Astrocyte (in vitro differentiated cells and primary cell): ENCODE data around the gene MAP3K20. TPM values are rescaled to one million over a fixed set of nuclear protein-coding genes. Genes with fewer than 3 reads are reported as not detected.
"Not testable (repeated sequence)": the region's sequence is repeated elsewhere in the genome, so short reads cannot be mapped to it uniquely, and the experiment has no call there.

Experiments used
- DNase-seq: peaks from one replicate; pipeline ENCODE4 v3.0.0-alpha.2; 2010; ENCODE audit warnings: low read depth
- FAIRE-seq: peaks from 2 replicates; lab custom pipeline; 2011; peaks lifted over from hg19 to GRCh38; lab: Jason Lieb, UNC
- H2AFZ ChIP-seq: 2 replicates; pipeline ENCODE4 v1.6.0; 2012; ENCODE audit warnings: low read depth, low read length, inconsistent platforms
- H3K27ac ChIP-seq: 2 replicates; pipeline ENCODE4 v1.5.1; 2011; ENCODE audit warnings: low read depth, low read length, inconsistent platforms
- H3K27me3 ChIP-seq: 2 replicates; pipeline ENCODE4 v1.6.0; 2011; ENCODE audit warnings: low read length, inconsistent platforms; ENCODE audit not compliant: insufficient read depth
- H3K36me3 ChIP-seq: 2 replicates; pipeline ENCODE4 v1.5.1; 2011; ENCODE audit warnings: low read length, inconsistent platforms; ENCODE audit not compliant: insufficient read depth
- H3K4me1 ChIP-seq: 2 replicates; pipeline ENCODE4 v1.5.1; 2011; ENCODE audit warnings: low read length, inconsistent platforms; ENCODE audit not compliant: insufficient read depth
- H3K4me2 ChIP-seq: 2 replicates; pipeline ENCODE4 v1.6.0; 2012; ENCODE audit warnings: low read length, inconsistent platforms
- H3K4me3 ChIP-seq: 2 replicates; pipeline ENCODE4 v1.5.1; 2011; ENCODE audit warnings: low read depth, mild to moderate bottlenecking, low read length, inconsistent platforms; ENCODE audit not compliant: insufficient read depth
- H3K79me2 ChIP-seq: 2 replicates; pipeline ENCODE4 v1.6.0; 2012; ENCODE audit warnings: mild to moderate bottlenecking, low read length, inconsistent platforms; ENCODE audit not compliant: insufficient read depth
- H3K9ac ChIP-seq: 2 replicates; pipeline ENCODE4 v1.6.0; 2012; ENCODE audit warnings: mild to moderate bottlenecking, low read length, inconsistent platforms
- H3K9me3 ChIP-seq: 2 replicates; pipeline ENCODE4 v1.5.1; 2012; ENCODE audit warnings: low read depth, mild to moderate bottlenecking, low read length, inconsistent platforms; ENCODE audit not compliant: insufficient read depth
- H4K20me1 ChIP-seq: 2 replicates; pipeline ENCODE4 v1.6.0; 2012; ENCODE audit warnings: low read length, inconsistent platforms; ENCODE audit not compliant: insufficient read depth
- H3K27ac Mint-ChIP-seq: one replicate; pipeline ENCODE4 v1.8.0; 2021; ENCODE audit warnings: mild to moderate bottlenecking, mixed read lengths; ENCODE audit not compliant: unreplicated experiment
- H3K27me3 Mint-ChIP-seq: one replicate; pipeline ENCODE4 v1.8.0; 2021; ENCODE audit warnings: low read depth, mixed read lengths; ENCODE audit not compliant: unreplicated experiment
- H3K36me3 Mint-ChIP-seq: one replicate; pipeline ENCODE4 v1.8.0; 2021; ENCODE audit warnings: low read depth, mixed read lengths; ENCODE audit not compliant: unreplicated experiment
- H3K4me1 Mint-ChIP-seq: one replicate; pipeline ENCODE4 v1.8.0; 2021; ENCODE audit warnings: low read depth, mixed read lengths; ENCODE audit not compliant: unreplicated experiment
- H3K4me3 Mint-ChIP-seq: one replicate; pipeline ENCODE4 v1.8.0; 2021; ENCODE audit warnings: mild to moderate bottlenecking, moderate library complexity, mixed read lengths; ENCODE audit not compliant: unreplicated experiment
- H3K9me3 Mint-ChIP-seq: one replicate; pipeline ENCODE4 v1.8.0; 2021; ENCODE audit warnings: mild to moderate bottlenecking, mixed read lengths; ENCODE audit not compliant: unreplicated experiment
- EZH2 ChIP-seq: IDR thresholded peaks from 2 replicates; pipeline ENCODE4 v1.6.1; 2012; ENCODE audit warnings: mild to moderate bottlenecking, low read length, inconsistent platforms; ENCODE audit not compliant: insufficient read depth
- total RNA-seq: library from RNA; stranded (reverse); gene quantifications from 2 replicates; pipeline ENCODE4 v1.2.1, GENCODE V29; 2021
- TF ChIP-seq, protein P1 (sequence below): IDR thresholded peaks from 2 replicates; pipeline ENCODE4 v1.5.1; 2011; ENCODE audit warnings: low read depth, mild to moderate bottlenecking, inconsistent platforms, low read length, moderate library complexity; ENCODE audit not compliant: insufficient read depth

Gene MAP3K20
- total RNA-seq, 1 donor from 2014 or later: 42.4 TPM

DNA sequence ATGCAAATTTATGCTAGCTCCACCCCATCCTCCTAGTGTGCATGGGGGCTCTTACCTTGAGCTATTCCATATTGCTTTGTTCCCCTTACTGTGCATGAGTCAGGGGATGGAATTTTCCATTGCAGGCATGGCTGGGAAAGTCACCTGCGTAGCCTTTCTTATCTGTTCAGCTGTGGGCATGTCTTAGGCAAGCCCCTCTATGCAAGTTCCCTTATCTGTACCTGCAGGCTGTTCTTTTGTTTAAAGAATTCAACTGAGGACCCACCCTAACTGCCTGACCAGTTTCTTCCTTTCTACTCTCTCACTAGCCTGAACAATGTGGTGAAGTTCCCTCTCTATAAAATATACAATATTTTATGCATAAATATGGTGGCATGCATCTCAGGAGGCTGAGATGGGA is 224.8 kb downstream of the MAP3K20 start:
- Mint-ChIP-seq H3K27ac (no peak overlapping the region), H3K4me1 (no peaks in the 10 kb centered on the region), H3K4me3 (no peak overlapping the region), H3K9me3 (peaks cover 41% of the 10 kb centered on the region), H3K36me3 (peaks cover 6% of the 10 kb centered on the region), H3K27me3 (no peaks in the 10 kb centered on the region)
- H3K79me2 ChIP-seq: no peaks in the 10 kb centered on the region
- FAIRE-seq (no peak), DNase-seq (no peak)
- H4K20me1 ChIP-seq: no peaks in the 10 kb centered on the region
- H3K27ac ChIP-seq: no peak overlapping the region
- no peak overlapping the region for H3K9ac ChIP-seq
- H3K27me3 ChIP-seq: no peaks in the 10 kb centered on the region
- H3K36me3 ChIP-seq: no peaks in the 10 kb centered on the region
- H3K4me3 ChIP-seq: no peak overlapping the region
- H3K4me2 ChIP-seq: no peak overlapping the region
- H3K4me1 ChIP-seq: no peaks in the 10 kb centered on the region
- peaks cover 12% of the 10 kb centered on the region for H3K9me3 ChIP-seq
- no peak overlapping the region for H2AFZ ChIP-seq
- TF ChIP-seq EZH2: no peak
- TF ChIP-seq, protein P1, sequence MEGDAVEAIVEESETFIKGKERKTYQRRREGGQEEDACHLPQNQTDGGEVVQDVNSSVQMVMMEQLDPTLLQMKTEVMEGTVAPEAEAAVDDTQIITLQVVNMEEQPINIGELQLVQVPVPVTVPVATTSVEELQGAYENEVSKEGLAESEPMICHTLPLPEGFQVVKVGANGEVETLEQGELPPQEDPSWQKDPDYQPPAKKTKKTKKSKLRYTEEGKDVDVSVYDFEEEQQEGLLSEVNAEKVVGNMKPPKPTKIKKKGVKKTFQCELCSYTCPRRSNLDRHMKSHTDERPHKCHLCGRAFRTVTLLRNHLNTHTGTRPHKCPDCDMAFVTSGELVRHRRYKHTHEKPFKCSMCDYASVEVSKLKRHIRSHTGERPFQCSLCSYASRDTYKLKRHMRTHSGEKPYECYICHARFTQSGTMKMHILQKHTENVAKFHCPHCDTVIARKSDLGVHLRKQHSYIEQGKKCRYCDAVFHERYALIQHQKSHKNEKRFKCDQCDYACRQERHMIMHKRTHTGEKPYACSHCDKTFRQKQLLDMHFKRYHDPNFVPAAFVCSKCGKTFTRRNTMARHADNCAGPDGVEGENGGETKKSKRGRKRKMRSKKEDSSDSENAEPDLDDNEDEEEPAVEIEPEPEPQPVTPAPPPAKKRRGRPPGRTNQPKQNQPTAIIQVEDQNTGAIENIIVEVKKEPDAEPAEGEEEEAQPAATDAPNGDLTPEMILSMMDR: no peak

DNA sequence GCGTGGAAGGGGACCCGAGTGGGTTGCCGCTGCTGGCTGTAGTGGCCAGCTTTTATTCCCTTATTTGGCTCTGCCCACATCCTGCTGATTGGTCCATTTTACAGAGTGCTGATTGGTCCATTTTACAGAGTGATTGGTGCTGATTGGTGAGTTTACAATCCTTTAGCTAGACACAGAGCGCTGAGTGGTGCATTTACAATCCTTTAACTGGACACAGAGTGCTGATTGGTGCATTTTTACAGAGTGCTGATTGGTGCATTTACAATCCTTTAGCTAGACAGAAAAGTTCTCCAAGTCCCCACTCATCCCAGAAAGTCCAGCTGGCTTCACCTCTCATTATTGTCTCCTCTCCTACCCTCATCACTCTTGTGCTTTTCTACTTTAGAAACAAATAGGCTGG is 225.9 kb downstream of the MAP3K20 start:
- H3K4me2 ChIP-seq, H3K27me3 ChIP-seq, H3K36me3 ChIP-seq, H3K4me1 ChIP-seq, H4K20me1 ChIP-seq, H3K4me1 Mint-ChIP-seq, H3K27me3 Mint-ChIP-seq, H3K36me3 Mint-ChIP-seq, DNase-seq, H3K27ac ChIP-seq, H3K4me3 Mint-ChIP-seq, FAIRE-seq, H3K9ac ChIP-seq, H3K79me2 ChIP-seq, H2AFZ ChIP-seq, H3K4me3 ChIP-seq, H3K27ac Mint-ChIP-seq: not testable (repeated sequence)
- peaks cover 47% of the 10 kb centered on the region for H3K9me3 Mint-ChIP-seq
- H3K9me3 ChIP-seq: peaks cover 12% of the 10 kb centered on the region

DNA sequence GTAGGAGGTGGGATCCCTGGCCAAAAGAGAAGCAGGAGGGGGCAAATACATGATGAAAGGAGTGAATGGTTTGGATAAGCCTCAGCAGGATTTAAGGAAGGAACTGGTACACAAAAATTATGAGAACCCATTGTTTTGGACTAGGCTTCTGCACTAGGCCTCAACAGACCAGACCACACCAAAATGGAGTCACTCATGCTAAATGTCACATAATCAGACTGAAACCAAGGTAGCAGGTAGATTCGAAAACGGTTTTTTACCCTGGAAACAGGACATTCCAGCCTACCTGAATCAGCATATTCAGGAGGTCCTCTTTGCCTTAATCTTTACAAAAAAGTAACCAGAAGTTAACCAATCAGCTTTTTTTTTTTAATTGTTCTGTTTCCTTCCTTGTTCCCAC is 229.7 kb downstream of the MAP3K20 start:
- Mint-ChIP-seq H3K27ac (no peak overlapping the region), H3K27me3 (no peaks in the 10 kb centered on the region), H3K4me1 (no peaks in the 10 kb centered on the region), H3K9me3 (peaks cover 19% of the 10 kb centered on the region), H3K4me3 (peak overlapping the region; percentile 57), H3K36me3 (peaks cover 3% of the 10 kb centered on the region)
- no peak overlapping the region for H3K27ac ChIP-seq
- H3K4me1 ChIP-seq: no peaks in the 10 kb centered on the region
- H3K9me3 ChIP-seq: no peaks in the 10 kb centered on the region
- no peaks in the 10 kb centered on the region for H3K36me3 ChIP-seq
- H3K4me2 ChIP-seq: no peak overlapping the region
- no peak for TF ChIP-seq EZH2
- TF ChIP-seq, protein P1: no peak
- no peak for DNase-seq
- no peak overlapping the region for H3K4me3 ChIP-seq
- FAIRE-seq: no peak
- H3K79me2 ChIP-seq: no peaks in the 10 kb centered on the region
- H2AFZ ChIP-seq: no peak overlapping the region
- no peaks in the 10 kb centered on the region for H4K20me1 ChIP-seq
- no peaks in the 10 kb centered on the region for H3K27me3 ChIP-seq
- no peak overlapping the region for H3K9ac ChIP-seq
